SK-MEL-5 (cell line): Measurements from ENCODE around the gene CLIC6. TPM values are rescaled to one million over a fixed set of nuclear protein-coding genes. Genes with fewer than 3 reads are reported as not detected.

Experiments
- DNase-seq: peaks from one replicate; pipeline ENCODE4 v3.0.0-alpha.2; 2016; ENCODE audit warnings: low read depth, low spot score
- in situ Hi-C: cut with HindIII; loops from 2 replicates; pipeline ENCODE4 v1.10.0; 2016; ENCODE audit warnings: low sequenced_read_pairs, high pct_unique_total_duplicates, low pct_unique_long_range_greater_than_20kb
- polyA plus RNA-seq, 2 experiments: library from polyadenylated mRNA; depleted of rRNA; stranded (reverse); fragments of >200 nt; gene quantifications; 2 replicates each; pipeline ENCODE4 v1.2.3, GENCODE V29; 2015
- total RNA-seq: library from RNA; depleted of rRNA; stranded (reverse); fragments of >200 nt; shearing (Covaris generic); gene quantifications from 2 replicates; pipeline ENCODE4 v1.2.3, GENCODE V29; 2014; rRNA removed

The CLIC6 gene
- total RNA-seq: not detected in 2 replicates
- 0.02 TPM in 1 of 2 replicates, not detected in the other for polyA plus RNA-seq (2015; cell fraction: cytosol; rRNA removed)
- not detected in 2 replicates for polyA plus RNA-seq (2015; cell fraction: nucleus; rRNA removed)

GRCh38 chr21:34668803-34669148 is at the start of gene CLIC6:
CLIC6 (plus strand) TSS chr21:34668994; CDS start chr21:34669389, 395 bp downstream.
- in situ Hi-C loops: no loop called here
- DNase-seq: no peak

- in situ Hi-C loops: no loop called here
- DNase-seq: peak; percentile 2
Observed at GRCh38 chr21:34619841-34620665, 48.7 kb upstream of the CLIC6 start.

GRCh38 chr21:34621434-34622350 is 47.1 kb upstream of the CLIC6 start:
- DNase-seq: no peak
- in situ Hi-C loops: no loop called here

- in situ Hi-C loops: no loop called here
- DNase-seq: no peak
Observed at GRCh38 chr21:34623516-34623915, 45.3 kb upstream of the CLIC6 start.

- in situ Hi-C loops: no loop called here
- no peak for DNase-seq
Observed at GRCh38 chr21:34625030-34625593, 43.7 kb upstream of the CLIC6 start.

- in situ Hi-C loops: no loop called here
- DNase-seq: no peak
Observed at GRCh38 chr21:34626131-34626530, 42.7 kb upstream of the CLIC6 start.

GRCh38 chr21:34630536-34631143 is 38.2 kb upstream of the CLIC6 start:
- in situ Hi-C loops: no loop called here
- peak; percentile 68 for DNase-seq

- in situ Hi-C loops: no loop called here
- DNase-seq: no peak
Observed at GRCh38 chr21:34632498-34632897, 36.3 kb upstream of the CLIC6 start.

- in situ Hi-C loops: no loop called here
- DNase-seq: peak; percentile 51
Observed at GRCh38 chr21:34635307-34635706, 33.5 kb upstream of the CLIC6 start.

- peak; percentile 47 for DNase-seq
- in situ Hi-C loops: no loop called here
Observed at GRCh38 chr21:34636961-34637360, 31.8 kb upstream of the CLIC6 start.

- DNase-seq: no peak
- in situ Hi-C loops: no loop called here
Observed at GRCh38 chr21:34639250-34639649, 29.5 kb upstream of the CLIC6 start.

- in situ Hi-C loops: no loop called here
- DNase-seq: no peak
Observed at GRCh38 chr21:34639882-34640788, 28.7 kb upstream of the CLIC6 start.

- in situ Hi-C loops: no loop called here
Observed at GRCh38 chr21:34640858-34641257, 27.9 kb upstream of the CLIC6 start.

GRCh38 chr21:34642211-34643075 is 26.4 kb upstream of the CLIC6 start:
- in situ Hi-C loops: no loop called here
- peak; percentile 43 for DNase-seq

More at GRCh38 chr21:34640858-34641257, 27.9 kb upstream of the CLIC6 start:
- no peak for DNase-seq

GRCh38 chr21:34644825-34645224 is 24.0 kb upstream of the CLIC6 start:
- in situ Hi-C loops: no loop called here
- no peak for DNase-seq

GRCh38 chr21:34647555-34647954 is 21.2 kb upstream of the CLIC6 start:
- DNase-seq: no peak
- in situ Hi-C loops: no loop called here
